ENCODE results near the gene SOCS2. TPM values are rescaled to one million over a fixed set of nuclear protein-coding genes. Genes with fewer than 3 reads are reported as not detected.

SOCS2 gene
- total RNA-seq, 4 donors from 2014 or later, result 10.4 to 46.7 (median 26.5) TPM

DNA sequence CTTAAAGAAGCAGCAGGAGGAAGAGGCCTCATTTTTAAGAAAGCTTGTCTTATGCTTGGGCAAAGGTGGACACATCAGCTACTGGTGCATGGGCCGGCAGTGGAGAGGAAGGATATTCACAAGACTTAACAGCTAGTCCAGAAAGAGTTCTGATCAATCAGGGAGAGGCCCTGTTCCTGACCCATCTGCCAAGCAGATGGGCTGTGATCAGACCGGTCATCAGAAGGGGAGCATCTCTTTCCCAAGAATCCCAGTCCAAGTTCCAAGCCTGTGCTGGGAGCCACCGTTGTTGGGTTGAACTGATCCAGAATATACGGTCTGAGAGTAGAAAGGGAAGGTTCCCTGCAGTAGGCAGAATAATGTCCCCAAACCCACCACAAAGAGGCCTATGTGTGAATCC, 32.7 kb upstream of the SOCS2 start:
- 90% methylated on average over 4 of the region's 4 CpGs for WGBS
- H3K27me3 ChIP-seq, result no peaks in the 10 kb centered on the region
- intact Hi-C loops (cut with DNase I), result no loop called here
- no peak for TF ChIP-seq EP300 (IDR thresholded peaks at IDR 0.05)
- H3K4me1 ChIP-seq, result no peaks in the 10 kb centered on the region
- DNase-seq (ENCODE audit: extremely low spot score), result no peak
- H3K4me3 ChIP-seq, result no peak overlapping the region
- peaks cover 0 to 9% (median 2%) of the 10 kb centered on the region in 4 donors for H3K36me3 ChIP-seq
- no peak overlapping the region for H3K27ac ChIP-seq (replicated peaks in 1 of 4)
- no peaks in the 10 kb centered on the region for H3K9me3 ChIP-seq

DNA sequence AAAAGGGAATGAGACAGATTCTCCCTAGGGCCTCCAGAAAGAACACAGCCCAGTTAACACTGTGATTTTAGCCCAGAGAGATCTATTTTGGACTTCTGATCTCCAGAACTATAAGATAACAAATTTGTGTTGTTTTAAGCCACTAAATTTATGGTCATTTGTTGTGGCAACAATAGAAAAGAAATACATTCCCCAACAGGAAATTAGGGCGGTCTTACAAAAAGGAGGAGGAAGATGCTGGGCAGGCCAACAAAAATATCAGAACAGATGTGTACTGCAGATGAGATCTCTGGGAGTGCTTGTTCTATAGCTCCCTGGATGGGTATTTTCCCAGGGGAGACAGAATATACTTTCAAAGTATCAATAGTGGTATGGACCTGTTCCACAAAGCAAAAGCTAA, 32.0 kb upstream of the SOCS2 start:
- intact Hi-C loops (cut with DNase I), result no loop called here
- H3K27ac ChIP-seq (replicated peaks in 1 of 4), result no peak overlapping the region
- no peak overlapping the region for H3K4me3 ChIP-seq
- H3K4me1 ChIP-seq, result no peaks in the 10 kb centered on the region
- TF ChIP-seq, protein P1, sequence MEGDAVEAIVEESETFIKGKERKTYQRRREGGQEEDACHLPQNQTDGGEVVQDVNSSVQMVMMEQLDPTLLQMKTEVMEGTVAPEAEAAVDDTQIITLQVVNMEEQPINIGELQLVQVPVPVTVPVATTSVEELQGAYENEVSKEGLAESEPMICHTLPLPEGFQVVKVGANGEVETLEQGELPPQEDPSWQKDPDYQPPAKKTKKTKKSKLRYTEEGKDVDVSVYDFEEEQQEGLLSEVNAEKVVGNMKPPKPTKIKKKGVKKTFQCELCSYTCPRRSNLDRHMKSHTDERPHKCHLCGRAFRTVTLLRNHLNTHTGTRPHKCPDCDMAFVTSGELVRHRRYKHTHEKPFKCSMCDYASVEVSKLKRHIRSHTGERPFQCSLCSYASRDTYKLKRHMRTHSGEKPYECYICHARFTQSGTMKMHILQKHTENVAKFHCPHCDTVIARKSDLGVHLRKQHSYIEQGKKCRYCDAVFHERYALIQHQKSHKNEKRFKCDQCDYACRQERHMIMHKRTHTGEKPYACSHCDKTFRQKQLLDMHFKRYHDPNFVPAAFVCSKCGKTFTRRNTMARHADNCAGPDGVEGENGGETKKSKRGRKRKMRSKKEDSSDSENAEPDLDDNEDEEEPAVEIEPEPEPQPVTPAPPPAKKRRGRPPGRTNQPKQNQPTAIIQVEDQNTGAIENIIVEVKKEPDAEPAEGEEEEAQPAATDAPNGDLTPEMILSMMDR (IDR thresholded peaks at IDR 0.05), result no peak
- TF ChIP-seq EP300 (IDR thresholded peaks at IDR 0.05) (no peak), POLR2AphosphoS5 (IDR thresholded peaks at IDR 0.05) (no peak), POLR2A (IDR thresholded peaks at IDR 0.05; ENCODE audit: low read depth) (no peak)
- 68% methylated on average over 1 of the region's 1 CpG for WGBS
- H3K27me3 ChIP-seq, result no peaks in the 10 kb centered on the region
- no peak for DNase-seq (ENCODE audit: extremely low spot score)
- peaks cover 0 to 12% (median 2%) of the 10 kb centered on the region in 4 donors for H3K36me3 ChIP-seq
- H3K9me3 ChIP-seq, result no peaks in the 10 kb centered on the region

DNA sequence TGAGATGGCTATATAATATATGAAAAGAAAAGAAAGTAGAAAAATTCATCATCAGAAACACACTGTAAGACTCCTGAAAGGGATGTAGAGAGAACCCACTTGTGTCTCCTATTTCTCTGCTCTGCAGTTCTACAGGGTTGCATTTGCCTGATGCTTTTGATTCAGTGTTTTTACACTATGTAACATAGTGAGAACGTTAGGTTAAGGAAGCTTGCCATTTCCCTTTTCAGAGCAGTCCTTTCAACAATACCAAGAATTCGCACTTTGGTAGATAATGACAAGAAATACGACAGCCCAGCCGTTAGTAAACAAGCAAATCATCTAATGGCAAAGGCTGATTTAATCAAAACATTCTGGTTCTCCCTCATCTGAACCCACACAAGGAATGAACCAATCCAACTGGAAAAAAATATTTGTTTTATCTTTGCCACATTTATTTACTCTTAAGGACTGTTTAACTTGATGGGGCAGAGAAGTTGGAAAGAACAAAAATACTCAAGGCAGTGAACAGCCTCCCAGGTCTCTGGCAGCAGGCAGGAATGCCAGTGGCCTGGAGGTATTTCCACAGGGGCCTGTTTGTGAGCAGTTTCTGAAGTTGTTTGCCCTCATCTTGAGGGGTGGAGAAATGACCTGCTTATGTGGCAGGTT, 30.8 kb upstream of the SOCS2 start:
- no peaks in the 10 kb centered on the region for H3K9me3 ChIP-seq
- no peaks in the 10 kb centered on the region for H3K27me3 ChIP-seq
- intact Hi-C loops (cut with DNase I), result no loop called here
- H3K36me3 ChIP-seq, result peaks cover 0 to 12% (median 2%) of the 10 kb centered on the region in 4 donors
- DNase-seq (ENCODE audit: extremely low spot score), result no peak
- no peak overlapping the region for H3K4me3 ChIP-seq
- WGBS, result 65% methylated on average over 4 of the region's 4 CpGs
- H3K4me1 ChIP-seq, result no peaks in the 10 kb centered on the region
- H3K27ac ChIP-seq (replicated peaks in 1 of 4), result no peak overlapping the region
- no peak for TF ChIP-seq EP300 (IDR thresholded peaks at IDR 0.05)
- no peak for TF ChIP-seq POLR2AphosphoS5 (IDR thresholded peaks at IDR 0.05)
- no peak for TF ChIP-seq POLR2A (IDR thresholded peaks at IDR 0.05; ENCODE audit: low read depth)

DNA sequence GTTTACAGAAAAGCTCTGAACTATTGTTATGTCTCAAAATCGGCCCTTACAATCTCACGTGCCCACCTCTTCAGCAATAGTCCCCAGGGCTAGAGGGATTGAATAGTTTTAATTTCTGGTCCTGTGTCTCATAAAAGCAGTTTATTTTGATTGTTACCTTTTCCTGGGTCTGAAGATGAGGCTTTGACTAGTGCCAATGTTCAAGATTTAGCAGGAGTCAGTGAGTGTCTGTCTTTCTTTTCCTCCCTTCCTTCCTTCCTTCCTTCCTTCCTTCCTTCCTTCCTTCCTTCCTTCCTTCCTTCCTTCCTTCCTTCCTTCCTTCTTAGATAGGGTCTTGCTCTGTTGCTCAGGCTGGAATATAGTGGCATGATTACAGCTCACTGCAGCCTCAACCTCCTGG, 24.7 kb upstream of the SOCS2 start:
- intact Hi-C loops (cut with DNase I), result no loop called here
- Histone ChIP-seq H3K4me3 (no peak overlapping the region), H3K4me1 (no peaks in the 10 kb centered on the region), H3K36me3 (peaks cover 0 to 12% (median 2%) of the 10 kb centered on the region in 4 donors), H3K27me3 (no peaks in the 10 kb centered on the region), H3K27ac (replicated peaks in 1 of 4) (no peak overlapping the region), H3K9me3 (no peaks in the 10 kb centered on the region)
- 96% methylated on average over 2 of the region's 2 CpGs for WGBS
- TF ChIP-seq, protein P1 (IDR thresholded peaks at IDR 0.05), result no peak
- TF ChIP-seq EP300 (IDR thresholded peaks at IDR 0.05), result no peak
- no peak for TF ChIP-seq POLR2A (IDR thresholded peaks at IDR 0.05; ENCODE audit: low read depth)
- no peak for TF ChIP-seq POLR2AphosphoS5 (IDR thresholded peaks at IDR 0.05)
- peak; percentile 47 for DNase-seq (ENCODE audit: extremely low spot score)

DNA sequence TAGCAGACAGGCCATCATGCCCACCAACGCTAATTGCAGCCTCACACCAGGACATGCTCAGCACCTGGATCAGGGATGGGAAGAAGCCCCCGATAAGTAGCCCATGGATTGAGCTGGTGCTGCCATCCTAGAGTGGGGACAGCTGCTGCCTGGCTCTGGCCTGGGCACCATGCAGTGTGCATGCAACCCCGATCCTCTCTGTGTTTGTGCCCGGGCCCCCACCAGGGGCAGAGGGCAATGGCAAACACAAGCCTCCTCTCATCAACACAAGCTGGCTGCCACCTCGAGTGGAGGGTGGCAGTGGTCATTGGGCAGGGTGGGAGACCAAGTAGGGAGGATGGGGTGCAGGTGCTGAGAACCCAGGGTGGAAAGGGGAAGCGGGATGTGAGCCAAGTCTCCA, 23.3 kb upstream of the SOCS2 start:
- WGBS, result 91% methylated on average over 3 of the region's 6 CpGs
- Histone ChIP-seq H3K4me1 (no peaks in the 10 kb centered on the region), H3K27ac (replicated peaks in 1 of 4) (no peak overlapping the region), H3K36me3 (peaks cover 0 to 8% (median 2%) of the 10 kb centered on the region in 4 donors), H3K27me3 (no peaks in the 10 kb centered on the region), H3K4me3 (no peak overlapping the region), H3K9me3 (no peaks in the 10 kb centered on the region)
- DNase-seq (ENCODE audit: extremely low spot score), result peak; percentile 68
- TF ChIP-seq POLR2A (IDR thresholded peaks at IDR 0.05; ENCODE audit: low read depth) (no peak), EP300 (IDR thresholded peaks at IDR 0.05) (no peak), POLR2AphosphoS5 (IDR thresholded peaks at IDR 0.05) (no peak)
- TF ChIP-seq, protein P1 (IDR thresholded peaks at IDR 0.05), result no peak
- intact Hi-C loops (cut with DNase I), result no loop called here
